ENCODE results near the gene FGF12. TPM values are rescaled to one million over a fixed set of nuclear protein-coding genes. Genes with fewer than 3 reads are reported as not detected.
"Not testable (repeated sequence)": the region's sequence is repeated elsewhere in the genome, so short reads cannot be mapped to it uniquely, and the experiment has no call there.

FGF12 gene
- total RNA-seq, 1 experiment from 2014 or later: not detected

DNA sequence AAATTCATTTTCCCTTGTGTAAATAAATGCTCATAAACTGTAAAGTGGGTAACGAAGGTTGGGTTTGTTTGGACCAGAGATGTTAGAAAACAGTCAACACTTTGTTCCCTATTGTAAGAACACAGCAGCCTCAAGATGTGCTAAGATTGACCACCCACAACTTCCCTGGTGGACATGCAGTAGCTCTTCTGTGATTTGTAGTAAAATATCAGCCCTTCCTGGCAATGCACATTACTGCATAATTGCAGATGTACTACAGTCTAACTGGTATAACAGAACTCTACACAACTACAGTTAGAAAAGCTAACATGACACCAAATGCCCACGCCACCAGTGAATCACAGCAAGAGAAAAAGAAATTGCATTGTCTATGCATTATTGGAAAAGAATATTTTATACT, 129.4 kb downstream of the FGF12 start:
- Histone ChIP-seq H3K27ac (no peak overlapping the region), H3K27me3 (replicated peaks) (no peaks in the 10 kb centered on the region), H3K4me1 (replicated peaks) (no peaks in the 10 kb centered on the region), H3K4me3 (no peak overlapping the region), H3K9me3 (replicated peaks) (no peaks in the 10 kb centered on the region), H3K36me3 (no peaks in the 10 kb centered on the region)
- DNase-seq (ENCODE audit: low read depth in 1 of 2, low spot score in 2 of 2): no peak

DNA sequence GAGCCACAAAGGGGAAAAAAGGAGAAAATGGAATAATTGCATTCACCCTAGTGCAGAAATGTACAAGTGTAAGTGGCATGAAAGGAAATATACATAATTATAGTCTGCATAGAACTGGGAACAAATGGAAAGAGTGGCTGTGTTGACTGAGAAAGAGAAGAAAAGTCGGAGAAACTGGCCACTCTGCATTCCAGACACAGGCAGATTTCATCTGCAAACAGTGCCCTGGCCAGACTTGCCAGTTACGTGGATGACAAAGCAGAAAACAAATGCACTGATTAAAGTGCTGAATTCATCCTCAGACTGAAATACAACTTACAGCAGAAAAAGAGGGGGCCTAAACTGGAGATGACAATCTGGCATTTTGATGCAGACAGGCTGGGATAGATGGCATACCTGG, 129.8 kb downstream of the FGF12 start:
- Histone ChIP-seq H3K27me3 (replicated peaks) (no peaks in the 10 kb centered on the region), H3K27ac (no peak overlapping the region), H3K4me3 (no peak overlapping the region), H3K4me1 (replicated peaks) (no peaks in the 10 kb centered on the region), H3K9me3 (replicated peaks) (no peaks in the 10 kb centered on the region), H3K36me3 (no peaks in the 10 kb centered on the region)
- DNase-seq (ENCODE audit: low read depth in 1 of 2, low spot score in 2 of 2): no peak

DNA sequence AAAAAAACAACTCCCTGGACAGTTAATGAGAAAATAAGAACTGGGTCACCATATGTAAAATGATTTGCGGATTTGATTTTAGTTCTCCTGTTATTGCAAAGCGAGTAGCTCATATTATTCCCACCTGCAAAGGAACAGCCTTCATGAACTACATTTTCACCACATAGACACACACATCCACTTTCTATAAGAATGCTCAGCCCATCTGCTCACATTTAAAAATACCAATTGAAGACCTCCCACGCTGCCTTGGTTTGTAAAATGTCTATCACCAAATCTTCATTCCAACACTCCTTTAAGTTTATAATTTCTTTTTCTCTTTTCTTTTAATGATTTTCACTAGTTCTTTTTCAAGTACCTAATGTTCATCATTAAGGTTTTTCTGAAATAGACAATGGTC, 148.6 kb downstream of the FGF12 start:
- no peak for DNase-seq (ENCODE audit: low read depth in 1 of 2, low spot score in 2 of 2)
- H3K4me3 ChIP-seq: no peak overlapping the region
- no peaks in the 10 kb centered on the region for H3K9me3 ChIP-seq (replicated peaks)
- H3K27ac ChIP-seq: no peak overlapping the region
- H3K27me3 ChIP-seq (replicated peaks): no peaks in the 10 kb centered on the region
- H3K36me3 ChIP-seq: no peaks in the 10 kb centered on the region
- no peaks in the 10 kb centered on the region for H3K4me1 ChIP-seq (replicated peaks)

DNA sequence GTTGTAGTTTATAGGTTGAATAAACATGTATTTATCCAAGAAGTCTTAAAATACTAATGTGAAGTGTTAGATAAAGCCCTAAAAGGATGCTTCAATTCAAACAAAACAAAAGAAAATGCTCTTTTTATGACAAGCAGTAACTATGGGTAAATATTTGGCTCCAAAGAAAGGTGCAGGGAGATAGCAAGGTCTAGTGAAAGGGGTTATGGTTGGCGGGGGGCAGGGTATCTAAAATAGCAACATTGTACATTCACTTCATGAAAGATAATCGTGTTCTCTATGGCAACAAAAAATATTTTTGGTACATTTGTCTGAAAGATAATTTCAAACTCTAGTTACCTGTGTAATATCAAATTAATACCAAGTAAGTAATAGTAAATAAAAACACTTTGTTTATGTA, 149.5 kb downstream of the FGF12 start:
- no peaks in the 10 kb centered on the region for H3K4me1 ChIP-seq (replicated peaks)
- DNase-seq (ENCODE audit: low read depth in 1 of 2, low spot score in 2 of 2): no peak
- no peaks in the 10 kb centered on the region for H3K27me3 ChIP-seq (replicated peaks)
- H3K27ac ChIP-seq: no peak overlapping the region
- no peaks in the 10 kb centered on the region for H3K36me3 ChIP-seq
- H3K9me3 ChIP-seq (replicated peaks): no peaks in the 10 kb centered on the region
- no peak overlapping the region for H3K4me3 ChIP-seq

DNA sequence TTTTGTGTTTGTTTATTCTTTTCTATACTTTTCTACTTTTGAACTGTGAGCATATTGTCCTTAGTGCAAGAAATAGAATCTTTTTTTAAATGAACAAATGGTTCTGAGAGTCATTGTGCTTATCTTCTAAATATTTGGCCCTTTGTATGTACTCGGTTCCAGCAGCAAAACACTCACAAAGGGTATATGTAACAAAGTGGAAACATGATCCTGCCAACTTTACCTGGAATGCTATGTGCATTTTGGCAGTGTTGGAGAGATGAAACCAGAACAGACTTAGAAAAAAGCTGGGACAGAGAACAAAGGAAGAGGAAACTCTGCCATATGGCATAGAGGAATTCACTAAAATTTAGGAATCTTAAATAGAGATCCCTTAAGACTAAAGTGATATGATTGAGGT, 150.1 kb downstream of the FGF12 start:
- DNase-seq (ENCODE audit: low read depth in 1 of 2, low spot score in 2 of 2): no peak
- H3K27ac ChIP-seq: no peak overlapping the region
- no peak overlapping the region for H3K4me3 ChIP-seq
- no peaks in the 10 kb centered on the region for H3K4me1 ChIP-seq (replicated peaks)
- H3K27me3 ChIP-seq (replicated peaks): no peaks in the 10 kb centered on the region
- H3K36me3 ChIP-seq: no peaks in the 10 kb centered on the region
- no peaks in the 10 kb centered on the region for H3K9me3 ChIP-seq (replicated peaks)

DNA sequence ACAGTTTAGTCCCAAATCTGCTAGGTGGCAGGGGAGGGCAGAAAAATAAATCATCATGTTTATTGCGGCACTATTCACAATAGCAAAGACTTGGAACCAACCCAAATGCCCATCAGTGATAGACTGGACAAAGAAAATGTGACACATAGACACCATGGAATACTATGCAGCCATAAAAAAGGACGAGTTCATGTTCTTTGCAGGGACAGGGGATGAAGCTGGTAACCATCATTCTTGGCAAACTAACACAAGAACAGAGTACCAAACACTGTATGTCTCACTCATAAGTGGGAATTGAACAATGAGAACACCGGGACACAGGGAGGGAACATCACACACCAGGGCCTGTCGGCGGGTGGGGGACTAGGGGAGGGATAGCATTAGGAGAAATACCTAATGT, 150.6 kb downstream of the FGF12 start:
- not testable (repeated sequence) for H3K9me3 ChIP-seq (replicated peaks); H3K4me1 ChIP-seq (replicated peaks); H3K27ac ChIP-seq; H3K4me3 ChIP-seq; H3K36me3 ChIP-seq; DNase-seq (ENCODE audit: low read depth in 1 of 2, low spot score in 2 of 2); H3K27me3 ChIP-seq (replicated peaks)

DNA sequence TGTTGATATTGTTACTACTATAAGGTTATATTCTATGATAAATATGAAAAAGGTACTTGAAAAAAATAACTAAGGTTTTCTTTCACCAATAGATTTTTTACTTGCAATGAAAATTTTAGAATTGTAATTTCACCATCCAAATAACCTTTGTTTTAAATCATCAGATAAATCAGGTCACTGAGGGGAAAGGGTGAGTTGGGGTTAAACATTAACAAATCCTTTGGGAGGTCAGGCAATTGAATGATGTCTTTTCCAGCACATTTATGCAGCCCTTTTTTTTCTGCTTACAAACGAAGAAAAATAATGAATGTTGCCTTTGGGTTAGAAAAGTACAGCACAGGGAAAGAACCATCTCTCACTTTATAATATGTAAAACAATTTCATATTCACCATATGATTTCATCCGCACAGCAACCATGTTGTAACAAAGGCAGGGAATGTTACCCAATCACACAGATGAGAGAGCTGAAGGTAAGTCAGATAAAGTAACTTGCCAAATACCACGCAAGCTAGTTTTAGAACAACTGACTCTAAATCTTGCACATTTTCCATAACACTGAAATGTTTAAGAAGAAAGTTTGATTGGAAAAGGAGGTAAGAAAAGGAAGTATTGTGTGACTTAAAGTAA, 151.3 kb downstream of the FGF12 start:
- Histone ChIP-seq H3K36me3 (no peaks in the 10 kb centered on the region), H3K27me3 (replicated peaks) (peaks cover 4% of the 10 kb centered on the region; the same call in 1 of the 2 replicates), H3K9me3 (replicated peaks) (no peaks in the 10 kb centered on the region), H3K4me1 (replicated peaks) (peaks cover under 1% of the 10 kb centered on the region; the same call in 1 of the 2 replicates), H3K27ac (no peak overlapping the region), H3K4me3 (no peak overlapping the region)
- DNase-seq (ENCODE audit: low read depth in 1 of 2, low spot score in 2 of 2): no peak

DNA sequence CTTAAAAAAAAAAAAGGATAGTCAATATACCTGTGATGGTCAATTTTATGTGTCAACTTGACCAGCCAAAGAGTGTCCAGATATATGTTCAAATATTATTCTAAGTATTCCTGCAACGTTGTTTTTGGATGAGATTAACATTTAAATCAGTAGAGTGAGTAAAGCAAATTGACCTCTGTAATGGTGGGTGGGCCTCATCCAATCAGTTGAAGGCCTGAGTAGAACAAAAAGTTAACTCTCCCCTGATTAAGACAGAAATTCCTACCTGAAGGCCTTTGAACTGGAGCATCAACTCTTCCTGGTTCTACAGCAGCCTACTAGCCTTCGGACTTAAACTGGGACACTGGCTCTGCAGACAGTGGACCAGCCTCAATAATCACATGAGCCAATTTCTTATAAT, 154.1 kb downstream of the FGF12 start:
- H3K4me1 ChIP-seq (replicated peaks): peaks cover 3% of the 10 kb centered on the region; the same call in 1 of the 2 replicates
- DNase-seq (ENCODE audit: low read depth in 1 of 2, low spot score in 2 of 2): no peak
- no peak overlapping the region for H3K27ac ChIP-seq
- H3K4me3 ChIP-seq: no peak overlapping the region
- peaks cover 15% of the 10 kb centered on the region for H3K27me3 ChIP-seq (replicated peaks)
- no peaks in the 10 kb centered on the region for H3K9me3 ChIP-seq (replicated peaks)
- H3K36me3 ChIP-seq: no peaks in the 10 kb centered on the region

DNA sequence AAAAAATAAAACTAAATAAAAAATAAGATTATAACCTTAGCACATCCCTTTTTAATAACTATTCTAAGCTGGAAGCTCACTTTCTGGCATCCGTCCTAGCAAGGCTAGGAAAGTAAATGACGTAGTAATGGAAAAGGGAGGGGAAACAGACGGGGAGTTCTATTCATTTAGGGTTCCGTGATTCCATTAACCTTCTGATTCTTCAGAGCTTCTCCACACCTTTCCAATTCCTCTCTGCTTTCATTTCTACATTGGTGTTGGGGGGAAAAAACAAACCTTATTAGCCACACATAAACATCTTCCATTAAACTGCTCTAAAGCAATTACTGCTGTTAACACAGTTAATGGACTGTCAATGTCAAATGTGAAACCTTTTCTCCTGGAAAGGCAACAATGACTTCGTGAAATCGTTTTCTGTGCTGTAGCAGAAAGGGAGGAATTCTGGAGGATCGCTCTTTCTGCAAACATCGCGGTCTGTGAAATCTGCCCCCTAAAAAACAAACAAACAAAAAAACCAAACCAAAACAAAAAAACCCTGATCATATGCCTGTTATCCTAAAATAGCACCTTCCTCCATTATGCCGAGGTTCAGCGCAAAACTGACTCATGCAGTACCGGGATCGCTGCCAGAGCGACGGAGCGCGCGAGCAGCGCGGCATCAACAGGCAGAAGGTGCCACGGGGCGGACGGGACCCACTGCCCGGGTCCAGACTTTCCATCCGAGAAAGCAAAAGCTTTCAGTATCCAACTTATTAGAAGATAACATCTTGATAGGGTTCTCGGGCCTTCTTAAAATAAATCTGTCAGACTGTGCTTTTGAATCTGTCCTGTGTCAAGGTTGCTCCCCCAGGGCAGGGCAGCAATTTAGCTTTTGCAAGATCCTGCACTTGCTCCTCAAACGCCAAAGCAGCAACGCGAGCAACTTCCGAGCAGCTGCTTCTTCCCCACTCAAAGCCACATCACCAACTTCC, 156.2 kb downstream of the FGF12 start:
- peaks cover 15% of the 10 kb centered on the region for H3K27me3 ChIP-seq (replicated peaks)
- H3K36me3 ChIP-seq: no peaks in the 10 kb centered on the region
- peak overlapping the region; percentile 20 for H3K4me3 ChIP-seq
- H3K4me1 ChIP-seq (replicated peaks): peaks cover 3% of the 10 kb centered on the region; the same call in 1 of the 2 replicates
- H3K9me3 ChIP-seq (replicated peaks): no peaks in the 10 kb centered on the region
- peak; percentile 50 to 52 for DNase-seq (ENCODE audit: low read depth in 1 of 2, low spot score in 2 of 2)
- no peak overlapping the region for H3K27ac ChIP-seq

DNA sequence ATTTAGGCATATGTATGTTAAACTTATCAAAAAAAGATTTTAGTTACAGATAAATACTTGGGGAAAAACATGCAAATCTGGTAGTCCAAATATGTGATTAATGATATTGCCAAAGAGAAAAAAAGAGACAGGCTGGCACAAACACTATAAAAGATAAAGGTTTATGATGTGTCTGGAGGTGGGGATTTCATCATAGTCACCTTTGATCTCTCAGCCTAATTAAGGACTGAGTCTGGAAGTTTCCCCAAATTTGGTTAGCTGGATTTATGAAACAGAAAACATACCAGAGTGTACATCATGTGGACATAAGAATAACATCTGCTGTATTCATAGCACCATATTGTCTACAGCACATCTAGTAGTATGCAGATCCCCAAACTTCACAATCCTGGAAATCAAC, 157.0 kb downstream of the FGF12 start:
- Histone ChIP-seq H3K27me3 (replicated peaks) (peaks cover 15% of the 10 kb centered on the region), H3K36me3 (no peaks in the 10 kb centered on the region), H3K27ac (no peak overlapping the region), H3K4me1 (replicated peaks) (peaks cover 3% of the 10 kb centered on the region; the same call in 1 of the 2 replicates), H3K9me3 (replicated peaks) (no peaks in the 10 kb centered on the region), H3K4me3 (no peak overlapping the region)
- no peak for DNase-seq (ENCODE audit: low read depth in 1 of 2, low spot score in 2 of 2)

DNA sequence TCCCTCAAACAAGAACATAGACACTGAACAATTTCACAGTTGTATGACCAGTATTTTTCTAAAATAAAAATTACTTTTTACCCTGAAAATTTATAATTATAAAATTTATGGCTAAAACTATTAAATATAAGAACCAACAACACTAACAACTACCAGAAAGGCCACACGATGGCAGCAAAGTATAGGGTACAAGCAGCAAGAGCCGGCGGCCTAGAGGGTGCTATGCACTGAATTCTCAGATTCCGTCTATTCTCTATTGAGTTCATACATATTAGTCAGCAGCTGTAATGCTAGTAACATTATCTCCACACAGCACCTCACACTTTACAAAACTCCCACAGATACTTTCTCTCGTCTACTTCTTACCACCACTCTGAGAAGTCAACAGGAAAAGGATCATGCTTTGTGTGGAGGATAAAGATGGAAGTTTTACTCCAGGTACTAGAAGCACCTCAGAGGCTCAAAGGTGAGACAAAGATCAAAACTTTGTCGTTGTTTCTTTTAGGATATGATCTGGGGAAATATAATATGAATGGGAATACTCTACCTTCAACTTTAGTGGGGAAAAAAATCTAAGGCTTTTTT, 160.5 kb downstream of the FGF12 start:
- Histone ChIP-seq H3K27ac (no peak overlapping the region), H3K4me3 (no peak overlapping the region), H3K27me3 (replicated peaks) (peaks cover 16% of the 10 kb centered on the region), H3K9me3 (replicated peaks) (no peaks in the 10 kb centered on the region), H3K4me1 (replicated peaks) (peaks cover 3% of the 10 kb centered on the region; the same call in 1 of the 2 replicates), H3K36me3 (no peaks in the 10 kb centered on the region)
- DNase-seq (ENCODE audit: low read depth in 1 of 2, low spot score in 2 of 2): peak; percentile 37 to 54

DNA sequence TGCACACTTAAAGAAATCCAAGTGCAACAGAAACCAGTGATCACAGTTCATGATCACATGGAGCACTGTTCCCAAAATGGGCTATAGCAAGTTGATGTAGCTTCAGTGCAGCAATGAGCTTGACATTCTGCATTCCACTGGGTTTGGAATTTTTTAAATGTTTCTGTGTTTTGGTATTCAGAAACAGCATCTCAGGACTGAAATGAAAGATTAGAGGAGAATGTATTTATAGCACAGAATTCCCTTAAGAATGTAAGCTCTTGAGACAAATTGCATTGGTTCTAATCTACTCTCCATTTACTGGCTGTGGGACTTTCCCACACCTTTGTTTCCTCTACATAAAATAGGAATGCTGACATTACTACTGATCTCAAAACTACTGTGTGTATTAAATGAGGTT, 162.7 kb downstream of the FGF12 start:
- Histone ChIP-seq H3K4me1 (replicated peaks) (no peaks in the 10 kb centered on the region), H3K9me3 (replicated peaks) (no peaks in the 10 kb centered on the region), H3K36me3 (no peaks in the 10 kb centered on the region), H3K27ac (no peak overlapping the region), H3K27me3 (replicated peaks) (peaks cover 5% of the 10 kb centered on the region; the same call in 1 of the 2 replicates), H3K4me3 (no peak overlapping the region)
- DNase-seq (ENCODE audit: low read depth in 1 of 2, low spot score in 2 of 2): no peak

DNA sequence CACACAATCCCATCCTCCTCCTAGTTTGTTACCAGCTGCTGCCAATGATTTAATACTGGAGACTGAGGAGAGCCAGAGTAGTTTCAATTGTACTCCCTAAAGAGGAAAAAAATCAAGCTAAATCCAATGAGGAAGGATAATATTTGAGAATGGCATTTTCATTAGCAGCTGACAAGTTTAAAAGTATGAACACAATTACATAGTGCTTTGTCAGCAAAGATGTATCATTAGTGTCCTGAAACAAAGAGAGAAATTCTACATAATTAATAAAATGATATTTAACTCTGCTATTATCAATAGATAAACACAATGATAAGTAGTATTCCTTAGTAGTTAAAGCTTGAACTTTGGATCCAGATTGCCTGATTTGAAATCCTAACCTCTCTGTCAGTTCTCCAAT, 163.9 kb downstream of the FGF12 start:
- no peaks in the 10 kb centered on the region for H3K36me3 ChIP-seq
- 0 out of 2 replicates have a peak, but pooled peaks cover 5% of the 10 kb centered on the region for H3K27me3 ChIP-seq (replicated peaks)
- no peaks in the 10 kb centered on the region for H3K4me1 ChIP-seq (replicated peaks)
- no peak overlapping the region for H3K27ac ChIP-seq
- no peak overlapping the region for H3K4me3 ChIP-seq
- no peak for DNase-seq (ENCODE audit: low read depth in 1 of 2, low spot score in 2 of 2)
- H3K9me3 ChIP-seq (replicated peaks): no peaks in the 10 kb centered on the region

DNA sequence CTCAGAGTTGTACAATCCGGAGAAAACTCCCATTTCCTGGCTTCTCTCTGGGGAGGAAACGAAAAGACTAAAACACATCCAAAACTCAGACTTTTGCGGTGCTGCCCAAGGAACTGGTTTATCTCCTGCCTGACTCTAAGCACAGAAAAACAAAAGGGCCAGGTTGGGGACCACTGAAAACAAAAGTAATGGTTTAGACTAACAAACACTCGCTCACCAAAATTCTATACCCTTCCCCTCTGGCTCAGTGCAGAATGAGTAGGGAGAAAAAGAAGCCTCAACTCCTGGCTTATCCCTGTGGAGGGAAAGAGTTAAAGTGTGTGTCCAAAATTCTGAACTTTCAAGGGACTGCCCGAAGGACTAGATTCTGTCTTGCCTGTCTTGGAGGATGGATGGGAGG, 173.6 kb downstream of the FGF12 start:
- H3K27me3 ChIP-seq (replicated peaks): no peaks in the 10 kb centered on the region
- no peaks in the 10 kb centered on the region for H3K9me3 ChIP-seq (replicated peaks)
- no peaks in the 10 kb centered on the region for H3K4me1 ChIP-seq (replicated peaks)
- H3K27ac ChIP-seq: no peak overlapping the region
- DNase-seq (ENCODE audit: low read depth in 1 of 2, low spot score in 2 of 2): no peak
- no peak overlapping the region for H3K4me3 ChIP-seq
- no peaks in the 10 kb centered on the region for H3K36me3 ChIP-seq
